HepG2 (cell line): ENCODE measurements around the gene GNG12.

Experiments
- BHLHE40 ChIP-seq: IDR thresholded peaks from 2 replicates; pipeline ENCODE4 v1.6.1; 2011; ENCODE audit warnings: low read length, improper control_type of control experiment
- FOSL1 ChIP-seq: sonication (generic); formaldehyde crosslinking; IDR thresholded peaks from 2 replicates; pipeline ENCODE4 v1.9.0; 2021; ENCODE audit warnings: missing genetic modification reagents, borderline replicate concordance
- FOSL2 ChIP-seq: sonication (generic); formaldehyde crosslinking; IDR thresholded peaks from 2 replicates; pipeline ENCODE4 v1.4.0; 2020; ENCODE audit warnings: missing genetic modification reagents
- POLR2A ChIP-seq, 2 experiments: IDR thresholded peaks; 2 replicates each; pipeline ENCODE4 v1.6.1; 2011; ENCODE audit warnings: low read depth in 2 of 2, low read length in 2 of 2, mild to moderate bottlenecking in 1 of 2, moderate library complexity in 1 of 2; ENCODE audit not compliant: insufficient read depth in 1 of 2
- SP1 ChIP-seq, 2 experiments: fragments of 450-650 bp in 1 of 2; sonication (generic) in 1 of 2; formaldehyde crosslinking in 1 of 2; IDR thresholded peaks; 2 replicates each; pipeline versions ENCODE4 v1.4.0 to v1.6.1; 2016 to 2020; ENCODE audit warnings: missing genetic modification reagents in 1 of 2
- SRSF1 ChIP-seq: fragments of 200-400 bp; formaldehyde crosslinking; optimal IDR thresholded peaks from 2 replicates; pipeline ENCODE3; 2017; ENCODE audit warnings: mild to moderate bottlenecking, low read depth, low read length, moderate library complexity
- ZNF335 ChIP-seq: sonication (generic); formaldehyde crosslinking; IDR thresholded peaks from 2 replicates; pipeline ENCODE4 v1.4.0; 2020; ENCODE audit warnings: missing genetic modification reagents
- ZNF546 ChIP-seq: sonication (generic); formaldehyde crosslinking; conservative IDR thresholded peaks from 2 replicates; pipeline ENCODE4 v1.8.1; 2023; ENCODE audit warnings: mild to moderate bottlenecking, missing genetic modification reagents
- ZNF746 ChIP-seq: sonication (generic); formaldehyde crosslinking; IDR thresholded peaks from 2 replicates; pipeline ENCODE4 v1.8.0; 2022; ENCODE audit warnings: mild to moderate bottlenecking, missing genetic modification reagents

GRCh38 chr1:67793562-67793961 is 39.7 kb downstream of the GNG12 start:
- TF ChIP-seq FOSL1 (CRISPR knock-in tag) (no peak), SRSF1 (no peak), BHLHE40 (no peak), FOSL2 (CRISPR knock-in tag) (no peak), ZNF335 (no peak), ZNF546 (CRISPR knock-in tag) (no peak), POLR2A (IDR thresholded peaks at IDR 0.05; ENCODE audit: insufficient read depth in 1 of 2, low read depth in 2 of 2, low read length in 2 of 2) (no peak), ZNF746 (CRISPR knock-in tag) (no peak), SP1 (IDR thresholded peaks at IDR 0.05) (no peak), SP1 (CRISPR knock-in tag; IDR thresholded peaks at IDR 0.05) (no peak)
